Suprapubic skin (tissue), 4 donors: ENCODE measurements around the gene CDH4.

ENCODE experiments used
- CTCF ChIP-seq, 2 donors: fragments of 200-600 bp in 1 of 2; fragments of 450-650 bp in 1 of 2; sonication (generic) in 1 of 2; IDR thresholded peaks; one replicate each; pipeline ENCODE4 v1.5.1; 2016 to 2019; ENCODE audit warnings: antibody characterized with exemption in 2 of 2, mild to moderate bottlenecking in 1 of 2, moderate library complexity in 1 of 2
- EP300 ChIP-seq: sonication (generic); formaldehyde crosslinking; IDR thresholded peaks from one replicate; pipeline ENCODE4 v1.6.1; 2017; ENCODE audit warnings: antibody characterized with exemption
- POLR2A ChIP-seq, 2 donors: fragments of 450-650 bp; IDR thresholded peaks; one replicate each; pipeline ENCODE4 v1.6.1; 2017; ENCODE audit warnings: antibody characterized with exemption in 2 of 2, mild to moderate bottlenecking in 2 of 2, moderate library complexity in 2 of 2
- POLR2AphosphoS5 ChIP-seq, 3 donors: sonication (generic); formaldehyde crosslinking; IDR thresholded peaks; one replicate each; pipeline ENCODE4 v1.6.1; 2017; ENCODE audit warnings: antibody characterized with exemption in 3 of 3

GRCh38 chr20:61629602-61630390 lies 377.7 kb downstream of the CDH4 start:
- no peak for TF ChIP-seq CTCF (IDR thresholded peaks at IDR 0.05)
- no peak for TF ChIP-seq POLR2AphosphoS5 (IDR thresholded peaks at IDR 0.05)
- no peak for TF ChIP-seq POLR2A (IDR thresholded peaks at IDR 0.05)
- TF ChIP-seq EP300 = no peak
